Upper lobe of left lung (tissue), 6 donors: ENCODE results near the gene RNF146. TPM values are rescaled to one million over a fixed set of nuclear protein-coding genes. Genes with fewer than 3 reads are reported as not detected.

Source experiments
- ATAC-seq, 2 donors: fragments of 200-7000 bp; cut with Tn5 transposase; one replicate each; pipeline ENCODE4 v1.9.1; 2022; ENCODE audit warnings: mild to moderate bottlenecking in 2 of 2, moderate library complexity in 2 of 2; ENCODE audit not compliant: low FRiP score in 2 of 2
- DNase-seq, 2 donors: peaks; one replicate each; pipeline ENCODE4 v3.0.0-alpha.2; 2019 to 2020
- H3K27ac ChIP-seq, 4 donors: fragments of 200-600 bp; sonication (generic); one replicate each; pipeline ENCODE4 v1.5.1; 2016 to 2019
- H3K27me3 ChIP-seq, 4 donors: fragments of 200-600 bp; sonication (generic); one replicate each; pipeline ENCODE4 v1.5.1; 2017 to 2019
- H3K36me3 ChIP-seq, 4 donors: fragments of 200-600 bp; sonication (generic); one replicate each; pipeline ENCODE4 v1.5.1; 2016 to 2019
- H3K4me1 ChIP-seq, 4 donors: fragments of 200-600 bp; sonication (generic); one replicate each; pipeline ENCODE4 v1.5.1; 2018 to 2019
- H3K4me3 ChIP-seq, 4 donors: fragments of 200-600 bp; sonication (generic); one replicate each; pipeline ENCODE4 v1.5.1; 2017 to 2019; ENCODE audit warnings: mild to moderate bottlenecking in 2 of 4, moderate library complexity in 1 of 4
- H3K9me3 ChIP-seq, 4 donors: fragments of 200-600 bp; sonication (generic); one replicate each; pipeline ENCODE4 v1.5.1; 2018 to 2019
- EP300 ChIP-seq, 4 donors: sonication (generic); formaldehyde crosslinking; IDR thresholded peaks; one replicate each; pipeline ENCODE4 v1.5.1; 2017; ENCODE audit warnings: antibody characterized with exemption in 4 of 4, control low read depth in 2 of 4
- POLR2A ChIP-seq, 4 donors: fragments of 450-650 bp; IDR thresholded peaks; one replicate each; pipeline ENCODE4 v1.5.1; 2016 to 2017; ENCODE audit warnings: antibody characterized with exemption in 4 of 4, mild to moderate bottlenecking in 2 of 4
- POLR2AphosphoS5 ChIP-seq, 2 donors: sonication (generic); formaldehyde crosslinking; IDR thresholded peaks; one replicate each; pipeline ENCODE4 v1.5.1; 2017; ENCODE audit warnings: antibody characterized with exemption in 2 of 2
- WGBS, 2 donors: methylation state at CpG; one replicate each; pipeline ENCODE4 v1.1.5; 2017 to 2018; 5-methylcytosine and 5-hydroxymethylcytosine counted together
- total RNA-seq, 6 donors: library from RNA; depleted of rRNA in 4 of 6; stranded (reverse); fragments of >200 nt in 4 of 6; gene quantifications; one replicate each; pipeline versions ENCODE4 v1.1.0 to v1.2.1, GENCODE V29; 2016 to 2021
- TF ChIP-seq, protein P1 (sequence below), 6 experiments: fragments of 450-650 bp in 4 of 6; fragments of 200-600 bp in 2 of 6; sonication (generic) in 2 of 6; IDR thresholded peaks; one replicate each; pipeline ENCODE4 v1.5.1; 2016 to 2019; ENCODE audit warnings: antibody characterized with exemption in 6 of 6
- donor health status: DM: no; HTN: no; CAD: no; lungs with moderate emphysema.
- donor health status: DM: no; HTN: yes; CAD: no; lungs with severe emphysema.

Gene RNF146
- total RNA-seq, 6 donors from 2014 or later, result 28.1 to 106 (median 53.0) TPM

DNA sequence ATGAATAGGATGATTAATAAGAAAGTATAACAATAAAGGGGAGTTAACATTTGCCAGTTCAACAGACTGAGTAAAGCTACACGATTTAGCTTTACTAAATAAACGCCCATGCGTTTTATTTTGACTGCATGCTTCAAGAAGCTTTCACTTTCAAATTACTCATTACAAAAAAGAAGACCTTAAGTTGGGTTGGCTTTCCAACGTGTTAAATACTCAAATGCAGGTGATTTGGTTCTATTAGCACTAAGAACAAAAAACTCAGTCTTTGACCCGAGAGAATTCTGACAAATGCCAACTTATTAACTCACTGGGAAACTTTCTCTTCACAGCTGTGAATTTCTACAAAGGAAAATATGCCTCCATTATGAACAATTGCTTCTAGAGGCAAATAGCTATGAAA is 24.8 kb downstream of the RNF146 start:
- TF ChIP-seq EP300 (IDR thresholded peaks at IDR 0.05), result no peak
- no peak for TF ChIP-seq POLR2A (IDR thresholded peaks at IDR 0.05)
- no peak for TF ChIP-seq POLR2AphosphoS5 (IDR thresholded peaks at IDR 0.05)
- TF ChIP-seq, protein P1, sequence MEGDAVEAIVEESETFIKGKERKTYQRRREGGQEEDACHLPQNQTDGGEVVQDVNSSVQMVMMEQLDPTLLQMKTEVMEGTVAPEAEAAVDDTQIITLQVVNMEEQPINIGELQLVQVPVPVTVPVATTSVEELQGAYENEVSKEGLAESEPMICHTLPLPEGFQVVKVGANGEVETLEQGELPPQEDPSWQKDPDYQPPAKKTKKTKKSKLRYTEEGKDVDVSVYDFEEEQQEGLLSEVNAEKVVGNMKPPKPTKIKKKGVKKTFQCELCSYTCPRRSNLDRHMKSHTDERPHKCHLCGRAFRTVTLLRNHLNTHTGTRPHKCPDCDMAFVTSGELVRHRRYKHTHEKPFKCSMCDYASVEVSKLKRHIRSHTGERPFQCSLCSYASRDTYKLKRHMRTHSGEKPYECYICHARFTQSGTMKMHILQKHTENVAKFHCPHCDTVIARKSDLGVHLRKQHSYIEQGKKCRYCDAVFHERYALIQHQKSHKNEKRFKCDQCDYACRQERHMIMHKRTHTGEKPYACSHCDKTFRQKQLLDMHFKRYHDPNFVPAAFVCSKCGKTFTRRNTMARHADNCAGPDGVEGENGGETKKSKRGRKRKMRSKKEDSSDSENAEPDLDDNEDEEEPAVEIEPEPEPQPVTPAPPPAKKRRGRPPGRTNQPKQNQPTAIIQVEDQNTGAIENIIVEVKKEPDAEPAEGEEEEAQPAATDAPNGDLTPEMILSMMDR (IDR thresholded peaks at IDR 0.05), result no peak
- ATAC-seq (no peak), DNase-seq (no peak)
- Histone ChIP-seq H3K27ac (peak overlapping the region in 2 of 4 donors; percentile 22 to 55), H3K9me3 (no peaks in the 10 kb centered on the region), H3K36me3 (peaks cover 6 to 40% (median 14%) of the 10 kb centered on the region in 4 donors), H3K27me3 (no peaks in the 10 kb centered on the region), H3K4me1 (peaks cover 13 to 24% (median 20%) of the 10 kb centered on the region in 4 donors), H3K4me3 (no peak overlapping the region)
- WGBS, 2 donors, result 31 to 46% methylated on average over 5 of the region's 5 CpGs

DNA sequence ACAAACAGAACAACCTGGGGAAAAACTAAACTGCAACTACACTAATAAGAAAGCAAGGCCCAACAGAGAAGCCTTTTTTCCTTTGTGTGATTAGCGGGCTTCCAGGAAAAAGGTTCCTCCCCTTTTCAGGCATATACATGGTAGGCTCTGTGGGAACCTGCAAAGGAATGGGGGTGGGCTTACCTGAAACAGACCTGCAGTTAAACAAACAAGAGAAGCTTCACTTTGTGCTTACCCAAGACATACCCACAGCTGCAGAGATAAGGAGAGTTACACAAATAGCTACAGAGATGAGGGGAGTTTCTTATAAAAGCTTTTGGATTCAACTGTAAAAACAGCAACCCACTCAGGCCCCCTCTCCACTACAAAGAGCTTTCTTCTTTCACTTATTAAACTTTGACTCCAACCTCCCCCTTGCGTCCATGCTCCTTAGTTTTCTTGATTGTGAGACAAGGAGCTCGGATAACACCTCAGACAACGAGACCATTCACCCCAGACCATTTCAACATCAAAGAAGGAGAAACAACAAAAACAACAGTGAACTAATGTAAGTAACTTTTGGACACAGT is 30.9 kb downstream of the RNF146 start:
- Histone ChIP-seq H3K4me3 (no peak overlapping the region), H3K4me1 (peaks cover 12 to 24% (median 22%) of the 10 kb centered on the region in 4 donors), H3K36me3 (peaks cover 0 to 12% (median 0%) of the 10 kb centered on the region in 4 donors), H3K27me3 (no peaks in the 10 kb centered on the region), H3K27ac (no peak overlapping the region), H3K9me3 (no peaks in the 10 kb centered on the region)
- ATAC-seq (no peak), DNase-seq (no peak)
- no peak for TF ChIP-seq POLR2AphosphoS5 (IDR thresholded peaks at IDR 0.05)
- 85% methylated on average over 4 of the region's 4 CpGs for WGBS, 2 donors

DNA sequence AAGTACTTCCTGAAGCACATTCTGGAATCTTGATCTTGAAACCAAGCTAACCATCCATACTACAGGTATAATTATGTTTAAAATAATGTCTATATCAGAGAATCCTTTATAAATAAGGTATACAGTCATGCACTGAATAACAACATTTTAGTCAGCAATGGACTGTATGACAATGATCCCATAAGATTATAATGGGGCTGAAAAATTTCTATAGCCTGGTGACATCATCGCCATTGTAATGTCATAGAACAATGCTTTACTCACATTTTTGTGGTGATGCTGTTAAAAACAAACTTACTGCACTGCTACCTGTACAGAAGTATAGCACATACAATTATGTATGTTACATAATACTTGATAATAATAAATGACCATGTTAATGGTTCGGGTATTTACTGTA is 31.8 kb downstream of the RNF146 start:
- Histone ChIP-seq H3K4me3 (no peak overlapping the region), H3K4me1 (peaks cover 16 to 33% (median 29%) of the 10 kb centered on the region in 4 donors), H3K9me3 (no peaks in the 10 kb centered on the region), H3K27ac (no peak overlapping the region), H3K36me3 (peaks cover 0 to 12% (median 0%) of the 10 kb centered on the region in 4 donors), H3K27me3 (no peaks in the 10 kb centered on the region)
- ATAC-seq (no peak), DNase-seq (no peak)
- WGBS, 2 donors, result 71 to 98% methylated on average over 2 of the region's 2 CpGs
- no peak for TF ChIP-seq POLR2A (IDR thresholded peaks at IDR 0.05)
- no peak for TF ChIP-seq POLR2AphosphoS5 (IDR thresholded peaks at IDR 0.05)
- TF ChIP-seq, protein P1 (IDR thresholded peaks at IDR 0.05), result no peak
- TF ChIP-seq EP300 (IDR thresholded peaks at IDR 0.05), result no peak

DNA sequence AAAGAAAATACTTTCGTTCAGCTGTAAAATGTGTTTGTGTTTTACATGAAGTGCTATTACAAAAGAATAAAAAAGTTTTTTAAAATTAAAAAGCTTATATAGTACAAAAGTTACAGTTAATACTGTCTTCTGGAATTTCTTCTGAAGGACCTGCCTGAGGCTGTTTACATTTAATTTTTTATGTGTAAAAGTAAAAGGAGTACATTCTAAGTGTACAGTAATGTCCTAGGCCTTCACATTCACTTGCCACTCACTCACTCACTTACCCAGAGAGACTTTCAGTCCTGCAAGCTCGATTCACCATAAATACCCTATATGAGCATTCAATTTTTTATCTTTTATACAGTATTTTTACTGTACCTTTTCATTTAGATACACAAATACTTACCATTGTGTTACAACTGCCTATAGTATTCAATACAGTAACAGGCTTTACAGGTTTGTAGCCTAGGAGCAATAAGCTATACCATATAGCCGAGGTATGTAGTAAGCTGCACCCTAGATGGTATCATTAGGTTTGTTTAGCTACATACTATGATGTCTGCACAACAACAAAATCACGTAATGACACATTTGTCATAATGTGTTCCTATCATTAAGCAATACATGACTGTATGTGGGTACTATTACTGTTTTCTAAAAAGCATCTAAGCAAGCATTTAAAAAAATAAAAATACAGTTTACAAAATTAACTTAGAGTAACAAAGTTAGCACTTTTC is 33.0 kb downstream of the RNF146 start:
- ATAC-seq (no peak), DNase-seq (no peak)
- Histone ChIP-seq H3K4me1 (peaks cover 21 to 36% (median 31%) of the 10 kb centered on the region in 4 donors), H3K36me3 (peaks cover 0 to 8% (median 0%) of the 10 kb centered on the region in 4 donors), H3K9me3 (no peaks in the 10 kb centered on the region), H3K27me3 (no peaks in the 10 kb centered on the region), H3K27ac (no peak overlapping the region), H3K4me3 (no peak overlapping the region)
- TF ChIP-seq, protein P1 (IDR thresholded peaks at IDR 0.05), result no peak
- TF ChIP-seq EP300 (IDR thresholded peaks at IDR 0.05) (no peak), POLR2AphosphoS5 (IDR thresholded peaks at IDR 0.05) (no peak), POLR2A (IDR thresholded peaks at IDR 0.05) (no peak)
- 82 to 91% methylated on average over 4 of the region's 4 CpGs for WGBS, 2 donors

DNA sequence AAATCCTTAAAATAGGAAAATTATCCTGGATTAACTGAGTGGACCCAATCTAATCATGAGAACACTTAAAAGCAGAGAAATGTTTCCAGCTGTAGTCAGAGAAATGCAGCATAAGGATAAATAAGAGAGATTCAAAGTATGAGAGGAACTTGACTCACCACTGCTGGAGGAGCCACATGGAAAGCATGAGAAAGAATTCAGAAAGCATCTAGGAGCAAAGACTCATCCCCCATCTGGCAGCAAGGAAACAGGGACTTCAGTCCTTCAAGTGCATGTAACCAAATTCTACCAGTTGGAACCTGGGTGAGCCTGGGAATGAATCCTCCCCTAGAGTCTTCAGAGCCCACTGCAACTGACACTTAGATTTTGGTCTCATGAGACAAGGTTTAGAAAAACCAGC is 33.7 kb downstream of the RNF146 start:
- no peaks in the 10 kb centered on the region for H3K27me3 ChIP-seq
- H3K4me1 ChIP-seq, result peaks cover 21 to 36% (median 31%) of the 10 kb centered on the region in 4 donors
- peaks cover 0 to 6% (median 0%) of the 10 kb centered on the region in 4 donors for H3K36me3 ChIP-seq
- TF ChIP-seq, protein P1 (IDR thresholded peaks at IDR 0.05), result no peak
- TF ChIP-seq EP300 (IDR thresholded peaks at IDR 0.05) (no peak), POLR2AphosphoS5 (IDR thresholded peaks at IDR 0.05) (no peak), POLR2A (IDR thresholded peaks at IDR 0.05) (no peak)
- no peak overlapping the region for H3K27ac ChIP-seq
- H3K4me3 ChIP-seq, result no peak overlapping the region
- ATAC-seq (peak; percentile 13 to 19), DNase-seq (no peak)
- no peaks in the 10 kb centered on the region for H3K9me3 ChIP-seq
